NCI-H2171 (cell line): ENCODE data around the gene PGAM2.

Source experiments
- DNase-seq: peaks from one replicate; lab custom pipeline; 2025; lab: John Stamatoyannopoulos, UW

PGAM2 gene

GRCh38 chr7:44066111-44066460 lies 719 bp upstream of the PGAM2 start:
- DNase-seq = no peak

- no peak for DNase-seq
These were observed 456 bp downstream of the PGAM2 start for GRCh38 chr7:44064791-44065430.

- no peak for DNase-seq
These were observed 1.3 kb downstream of the PGAM2 start for GRCh38 chr7:44063894-44064651.

- DNase-seq = no peak
These were observed 1.8 kb downstream of the PGAM2 start for GRCh38 chr7:44063547-44063893.

- DNase-seq = no peak
These were observed 2.5 kb downstream of the PGAM2 start for GRCh38 chr7:44062903-44063295.

- no peak for DNase-seq
These were observed 3.0 kb downstream of the PGAM2 start for GRCh38 chr7:44062180-44062902.

GRCh38 chr7:44061645-44062179 lies 3.7 kb downstream of the PGAM2 start:
- DNase-seq = no peak

- no peak for DNase-seq
These were observed 4.3 kb downstream of the PGAM2 start for GRCh38 chr7:44060948-44061644.

GRCh38 chr7:44060091-44060947 lies 5.0 kb downstream of the PGAM2 start:
- DNase-seq = no peak

GRCh38 chr7:44059219-44060090 lies 5.9 kb downstream of the PGAM2 start:
- no peak for DNase-seq

- no peak for DNase-seq
These were observed 6.6 kb downstream of the PGAM2 start for GRCh38 chr7:44058759-44059218.

GRCh38 chr7:44057849-44058758 lies 7.3 kb downstream of the PGAM2 start:
- DNase-seq = no peak

GRCh38 chr7:44057181-44057848 lies 8.1 kb downstream of the PGAM2 start:
- no peak for DNase-seq

GRCh38 chr7:44056681-44057080 lies 8.7 kb downstream of the PGAM2 start:
- DNase-seq = no peak

- DNase-seq = no peak
These were observed 12.5 kb downstream of the PGAM2 start for GRCh38 chr7:44052771-44053365.

GRCh38 chr7:44051611-44052220 lies 13.7 kb downstream of the PGAM2 start:
- no peak for DNase-seq

- no peak for DNase-seq
These were observed 14.3 kb downstream of the PGAM2 start for GRCh38 chr7:44050915-44051560.
